Ectodermal cell (in vitro differentiated cells): Measurements from ENCODE around the gene RFX7. TPM values are rescaled to one million over a fixed set of nuclear protein-coding genes. Genes with fewer than 3 reads are reported as not detected.
"Not testable (repeated sequence)": the region's sequence is repeated elsewhere in the genome, so short reads cannot be mapped to it uniquely, and the experiment has no call there.

Experiments used
- H3K27ac ChIP-seq: 2 replicates; pipeline ENCODE4 v1.7.0; 2013; ENCODE audit warnings: mild to moderate bottlenecking, low read depth, low read length; ENCODE audit not compliant: insufficient read depth, poor library complexity, severe bottlenecking
- H3K27me3 ChIP-seq: 2 replicates; pipeline ENCODE4 v1.7.0; 2013; ENCODE audit warnings: mild to moderate bottlenecking, low read length; ENCODE audit not compliant: insufficient read depth, control insufficient read depth, poor library complexity, severe bottlenecking
- H3K36me3 ChIP-seq: one replicate; pipeline ENCODE4 v1.7.0; 2013; ENCODE audit warnings: low read length; ENCODE audit not compliant: control insufficient read depth, insufficient read depth
- H3K4me1 ChIP-seq: one replicate; pipeline ENCODE4 v1.7.0; 2013; ENCODE audit warnings: low read length; ENCODE audit not compliant: control insufficient read depth, insufficient read depth
- H3K4me3 ChIP-seq: 2 replicates; pipeline ENCODE4 v1.7.0; 2013; ENCODE audit warnings: low read depth, low read length, control low read depth; ENCODE audit not compliant: insufficient read depth
- H3K9me3 ChIP-seq: 2 replicates; pipeline ENCODE4 v1.7.0; 2013; ENCODE audit warnings: mild to moderate bottlenecking, low read length, moderate library complexity; ENCODE audit not compliant: control insufficient read depth
- WGBS, 2 experiments: methylation state at CpG; one replicate each; pipeline ENCODE4 v1.1.7; 2013; ENCODE audit warnings: missing lambda C conversion rate in 2 of 2; 5-methylcytosine and 5-hydroxymethylcytosine counted together
- polyA plus RNA-seq, 4 experiments: library from polyadenylated mRNA; stranded (reverse); fragments of 50-300 nt; gene quantifications; one replicate each; pipeline ENCODE4 v1.2.3, GENCODE V29; 2013

RFX7 gene
- 34.2 TPM for polyA plus RNA-seq (2013, experiment 1 of 4)
- 38.5 TPM for polyA plus RNA-seq (2013, experiment 2 of 4)
- 29.6 TPM for polyA plus RNA-seq (2013, experiment 3 of 4)
- polyA plus RNA-seq (2013, experiment 4 of 4): 32.4 TPM

DNA sequence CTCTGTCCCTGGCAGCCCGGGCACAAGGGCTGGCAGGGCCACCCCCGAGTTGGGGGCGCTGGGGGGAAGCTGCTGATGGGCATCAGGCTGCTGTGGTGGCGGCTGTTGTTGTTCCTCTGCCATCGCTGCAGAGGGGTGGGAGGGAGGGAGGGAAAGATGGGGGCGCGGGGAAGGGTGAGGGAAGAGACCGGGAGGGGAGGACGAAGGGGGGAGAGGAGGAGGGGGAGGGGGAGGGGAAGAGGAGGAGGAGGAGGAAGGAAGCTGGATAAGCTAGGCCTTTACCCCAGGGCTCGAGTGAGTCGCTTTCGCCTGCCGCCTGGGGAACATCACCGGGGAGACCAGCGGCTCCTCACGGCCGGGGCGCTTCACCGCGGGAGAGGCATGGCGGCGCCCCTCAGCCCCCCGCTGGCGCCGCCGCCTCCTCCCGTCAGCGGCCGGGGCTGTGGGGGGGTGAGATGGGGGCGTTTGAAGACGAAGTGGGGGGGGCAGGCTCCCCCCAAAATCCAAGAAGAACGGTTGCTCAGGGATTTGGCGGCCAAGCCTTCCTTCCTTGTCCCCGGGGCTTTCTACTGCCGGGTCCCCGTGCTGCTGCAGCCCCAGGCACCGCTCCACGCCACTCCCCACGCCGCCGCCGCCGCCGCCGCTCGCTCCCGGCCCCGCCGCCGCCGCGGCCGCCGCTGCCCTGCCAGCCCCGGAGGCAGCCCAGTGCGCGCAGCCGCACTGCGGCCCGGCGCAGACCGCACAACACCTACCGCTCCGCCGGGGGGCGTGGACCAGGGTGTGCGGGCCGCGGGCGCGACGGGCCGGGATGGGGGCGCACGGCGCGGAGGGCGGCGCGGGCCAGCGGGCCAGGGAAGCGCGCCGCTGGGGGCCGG is at the start of gene RFX7:
Gene RFX7 (minus strand): TSS at position 717 of the 875 bp plus-strand sequence. CDS start 594 bp downstream, at position 123.
- H3K27ac ChIP-seq: peak within 1 kb of the TSS; percentile 89
- H3K4me1 ChIP-seq: peaks cover 6% of the 10 kb centered on the region
- H3K9me3 ChIP-seq: no peaks in the 10 kb centered on the region
- H3K27me3 ChIP-seq: no peaks in the 10 kb centered on the region
- no peaks in the 10 kb centered on the region for H3K36me3 ChIP-seq
- H3K4me3 ChIP-seq: peak within 1 kb of the TSS; percentile 84
- 0 to 1% methylated on average over 85 of the region's 85 CpGs for whole genome bisulfite sequencing, 2 experiments

- Histone ChIP-seq H3K36me3 (no peaks in the 10 kb centered on the region), H3K27ac (no peak overlapping the region), H3K4me1 (no peaks in the 10 kb centered on the region), H3K9me3 (no peaks in the 10 kb centered on the region), H3K27me3 (no peaks in the 10 kb centered on the region), H3K4me3 (no peak overlapping the region)
- 92 to 93% methylated on average over 4 to 5 of the region's 5 CpGs for WGBS, 2 experiments
Measured at GRCh38 chr15:56292546-56293316, 49.1 kb upstream of the RFX7 start.

DNA sequence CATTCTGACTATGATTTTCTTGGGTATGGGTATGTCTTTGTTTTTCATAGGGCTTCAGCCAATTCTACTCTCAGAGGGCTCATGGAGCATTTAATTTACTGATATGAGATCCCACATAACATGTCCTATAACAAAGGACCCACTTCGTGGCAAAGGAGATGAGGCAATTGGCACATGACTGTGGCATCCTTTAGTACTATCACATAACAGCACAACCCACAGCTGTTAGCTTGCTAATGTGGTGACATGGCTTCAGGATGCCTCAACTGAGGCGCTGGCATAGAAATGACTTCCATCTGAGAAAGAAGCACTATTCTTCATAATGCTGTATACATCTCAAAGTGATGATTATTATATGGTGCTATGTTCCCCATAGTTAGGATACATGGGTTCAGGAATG is 48.1 kb upstream of the RFX7 start:
- Histone ChIP-seq H3K9me3 (no peaks in the 10 kb centered on the region), H3K27me3 (no peaks in the 10 kb centered on the region), H3K36me3 (no peaks in the 10 kb centered on the region), H3K4me3 (no peak overlapping the region), H3K4me1 (no peaks in the 10 kb centered on the region), H3K27ac (no peak overlapping the region)
- 89 to 94% methylated on average over 2 of the region's 2 CpGs for WGBS, 2 experiments

- H3K27me3 ChIP-seq: no peaks in the 10 kb centered on the region
- no peaks in the 10 kb centered on the region for H3K4me1 ChIP-seq
- H3K27ac ChIP-seq: no peak overlapping the region
- no peak overlapping the region for H3K4me3 ChIP-seq
- no peaks in the 10 kb centered on the region for H3K36me3 ChIP-seq
- no peaks in the 10 kb centered on the region for H3K9me3 ChIP-seq
- 95 to 98% methylated on average over 3 of the region's 3 CpGs for WGBS, 2 experiments
Measured at GRCh38 chr15:56286213-56286612, 42.5 kb upstream of the RFX7 start.

GRCh38 chr15:56281145-56281544 is 37.5 kb upstream of the RFX7 start:
- Histone ChIP-seq H3K4me3 (no peak overlapping the region), H3K27me3 (no peaks in the 10 kb centered on the region), H3K27ac (no peak overlapping the region), H3K36me3 (no peaks in the 10 kb centered on the region), H3K4me1 (no peaks in the 10 kb centered on the region), H3K9me3 (no peaks in the 10 kb centered on the region)
- WGBS, 2 experiments: 70 to 75% methylated on average over 5 to 6 of the region's 6 CpGs

- 89 to 100% methylated on average over 1 to 3 of the region's 3 CpGs for WGBS, 2 experiments
- Histone ChIP-seq H3K27ac (no peak overlapping the region), H3K27me3 (no peaks in the 10 kb centered on the region), H3K36me3 (no peaks in the 10 kb centered on the region), H3K9me3 (no peaks in the 10 kb centered on the region), H3K4me3 (no peak overlapping the region), H3K4me1 (no peaks in the 10 kb centered on the region)
Measured at GRCh38 chr15:56273724-56274123, 30.0 kb upstream of the RFX7 start.

GRCh38 chr15:56272454-56272853 is 28.8 kb upstream of the RFX7 start:
- Histone ChIP-seq H3K27me3 (no peaks in the 10 kb centered on the region), H3K27ac (no peak overlapping the region), H3K4me1 (no peaks in the 10 kb centered on the region), H3K9me3 (no peaks in the 10 kb centered on the region), H3K36me3 (no peaks in the 10 kb centered on the region), H3K4me3 (no peak overlapping the region)
- WGBS, 2 experiments: 100% methylated on average over 1 of the region's 1 CpG

DNA sequence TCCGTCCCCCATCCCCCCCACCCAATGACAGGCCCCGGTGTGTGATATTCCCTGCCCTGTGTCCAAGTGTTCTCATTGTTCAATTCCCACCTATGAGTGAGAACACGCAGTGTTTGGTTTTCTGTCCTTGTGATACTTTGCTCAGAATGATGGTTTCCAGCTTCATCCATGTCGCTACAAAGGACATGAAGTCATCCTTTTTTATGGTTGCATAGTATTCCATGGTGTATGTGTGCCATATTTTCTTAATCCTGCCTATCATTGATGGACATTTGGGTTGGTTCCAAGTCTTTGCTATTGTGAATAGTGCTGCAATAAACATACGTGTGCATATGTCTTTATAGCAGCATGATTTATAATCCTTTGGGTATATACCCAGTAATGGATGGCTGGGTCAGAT is 22.8 kb upstream of the RFX7 start:
- not testable (repeated sequence) for H3K9me3 ChIP-seq, H3K4me3 ChIP-seq, H3K36me3 ChIP-seq, H3K27ac ChIP-seq, H3K27me3 ChIP-seq, H3K4me1 ChIP-seq
- 94% methylated on average over 5 of the region's 5 CpGs for WGBS, 2 experiments

- Histone ChIP-seq H3K27ac (no peak overlapping the region), H3K4me3 (no peak overlapping the region), H3K4me1 (peaks cover 4% of the 10 kb centered on the region), H3K9me3 (peaks cover 3% of the 10 kb centered on the region), H3K36me3 (no peaks in the 10 kb centered on the region), H3K27me3 (no peaks in the 10 kb centered on the region)
- 68 to 81% methylated on average over 3 to 4 of the region's 4 CpGs for WGBS, 2 experiments
Measured at GRCh38 chr15:56261854-56262509, 18.3 kb upstream of the RFX7 start.

GRCh38 chr15:56257306-56257705 is 13.6 kb upstream of the RFX7 start:
- H3K27me3 ChIP-seq, H3K27ac ChIP-seq, H3K4me3 ChIP-seq, H3K36me3 ChIP-seq, H3K4me1 ChIP-seq, H3K9me3 ChIP-seq: not testable (repeated sequence)
- WGBS, 2 experiments: 89 to 100% methylated on average over 1 of the region's 1 CpG
